ENCODE data around the gene MAP3K20.
"Not testable (repeated sequence)": the region's sequence is repeated elsewhere in the genome, so short reads cannot be mapped to it uniquely, and the experiment has no call there.

Gene MAP3K20

DNA sequence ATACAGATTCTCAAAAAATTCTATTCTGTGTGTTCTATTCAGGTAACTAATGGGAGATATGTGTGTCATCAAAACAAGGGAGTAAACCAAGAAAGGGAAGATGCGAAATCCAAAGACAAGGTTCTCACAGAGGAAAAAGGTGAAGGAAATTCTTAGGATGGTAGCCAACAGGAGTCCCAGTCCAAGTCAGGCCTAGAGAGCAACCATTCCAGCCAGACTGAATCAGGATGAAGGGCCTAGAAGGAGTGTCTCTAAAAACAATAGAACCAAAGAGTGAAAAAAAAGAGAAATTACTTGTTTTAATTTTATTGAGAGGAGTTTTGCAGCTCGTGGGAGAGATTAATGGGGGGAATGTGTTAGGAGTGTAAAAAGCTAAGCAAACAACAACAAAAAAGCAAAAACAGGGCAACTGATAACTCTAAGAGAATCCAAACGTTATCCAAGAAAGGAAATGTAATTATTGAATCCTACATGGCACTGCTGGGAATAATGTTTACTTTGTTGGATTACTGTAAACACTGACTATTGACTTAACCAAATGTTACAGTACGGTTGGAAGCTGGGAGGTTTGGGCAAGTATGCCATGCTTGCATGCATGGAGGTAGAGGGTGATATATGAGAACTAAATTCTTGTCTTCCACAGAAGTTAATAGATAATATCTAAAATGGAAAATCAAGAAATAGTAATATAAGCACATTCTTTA, 12.3 kb downstream of the MAP3K20 start:
- DNase-seq = no peak

GRCh38 chr2:173090276-173090877, 14.7 kb downstream of the MAP3K20 start:
- DNase-seq = no peak

- DNase-seq = no peak
Observed at GRCh38 chr2:173090973-173091660, 15.5 kb downstream of the MAP3K20 start.

- no peak for DNase-seq
Observed at GRCh38 chr2:173091910-173092309, 16.3 kb downstream of the MAP3K20 start.

DNA sequence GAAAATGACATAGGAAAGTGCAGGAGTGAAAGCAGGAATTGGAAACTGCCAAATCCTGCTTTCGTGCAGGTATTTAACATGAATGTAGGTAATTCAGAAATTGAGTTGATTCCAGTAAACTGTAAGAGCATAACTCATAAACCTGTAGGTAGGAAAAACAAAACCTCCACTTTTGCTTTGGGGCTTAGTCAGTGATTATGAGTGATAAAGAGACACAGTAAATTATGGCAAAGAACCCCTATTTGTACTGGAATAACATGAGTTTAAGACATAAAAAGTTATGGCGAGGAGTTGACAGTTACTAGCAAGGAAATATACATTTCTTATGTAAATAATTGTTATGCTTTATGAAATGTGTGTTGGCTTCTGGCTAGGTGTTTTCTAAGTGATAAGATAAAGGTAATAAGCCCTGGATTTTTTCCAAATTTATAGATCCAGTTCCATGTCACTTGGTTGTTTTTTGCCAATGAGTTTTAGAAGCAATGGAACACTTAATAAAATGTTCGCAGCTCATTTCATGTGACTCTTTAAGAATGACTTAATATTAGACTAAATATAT, 17.3 kb downstream of the MAP3K20 start:
- DNase-seq = no peak

- not testable (repeated sequence) for DNase-seq
Observed at GRCh38 chr2:173093617-173094016, 18.0 kb downstream of the MAP3K20 start.

GRCh38 chr2:173094731-173095130, 19.1 kb downstream of the MAP3K20 start:
- DNase-seq = no peak

DNA sequence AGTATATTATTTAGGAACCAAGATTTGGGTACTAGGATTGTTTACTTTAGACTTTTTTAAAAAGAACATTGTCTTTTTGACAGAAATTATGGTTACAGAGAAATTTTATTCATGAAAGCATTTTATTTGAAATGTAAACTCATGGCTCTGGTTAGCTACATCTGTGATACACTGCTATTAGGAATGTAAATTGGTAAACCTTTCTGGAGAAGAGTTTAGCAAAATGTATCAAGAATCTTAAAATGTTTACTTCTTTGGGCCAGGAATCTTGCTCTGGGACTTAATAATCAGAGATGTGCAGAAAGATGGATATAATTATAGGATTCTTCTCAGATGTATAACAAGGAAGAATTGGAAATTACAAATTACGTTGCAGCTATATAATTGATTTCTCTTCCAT, 19.7 kb downstream of the MAP3K20 start:
- DNase-seq = no peak

GRCh38 chr2:173099271-173099670, 23.6 kb downstream of the MAP3K20 start:
- DNase-seq = no peak

GRCh38 chr2:173099804-173100203, 24.2 kb downstream of the MAP3K20 start:
- no peak for DNase-seq

GRCh38 chr2:173101687-173102086, 26.0 kb downstream of the MAP3K20 start:
- no peak for DNase-seq

DNA sequence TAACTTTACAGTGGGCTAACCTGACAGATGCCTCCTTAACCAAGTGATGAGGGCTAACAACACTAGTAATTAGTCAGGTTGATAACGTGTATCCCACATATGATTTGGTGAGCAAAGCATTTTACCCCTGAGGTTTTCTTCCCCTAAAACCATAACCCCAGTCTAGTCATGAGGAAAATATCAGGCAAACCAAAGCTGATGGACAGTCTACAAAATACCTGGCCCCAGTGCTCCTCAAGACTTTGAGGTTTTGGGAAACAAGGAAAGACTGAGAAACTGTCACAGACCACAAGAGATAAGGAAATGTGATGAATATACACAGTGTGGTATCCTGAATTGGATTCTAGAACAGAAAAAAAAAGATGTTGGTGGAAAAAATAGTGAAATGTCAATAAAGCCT, 28.5 kb downstream of the MAP3K20 start:
- DNase-seq = no peak

DNA sequence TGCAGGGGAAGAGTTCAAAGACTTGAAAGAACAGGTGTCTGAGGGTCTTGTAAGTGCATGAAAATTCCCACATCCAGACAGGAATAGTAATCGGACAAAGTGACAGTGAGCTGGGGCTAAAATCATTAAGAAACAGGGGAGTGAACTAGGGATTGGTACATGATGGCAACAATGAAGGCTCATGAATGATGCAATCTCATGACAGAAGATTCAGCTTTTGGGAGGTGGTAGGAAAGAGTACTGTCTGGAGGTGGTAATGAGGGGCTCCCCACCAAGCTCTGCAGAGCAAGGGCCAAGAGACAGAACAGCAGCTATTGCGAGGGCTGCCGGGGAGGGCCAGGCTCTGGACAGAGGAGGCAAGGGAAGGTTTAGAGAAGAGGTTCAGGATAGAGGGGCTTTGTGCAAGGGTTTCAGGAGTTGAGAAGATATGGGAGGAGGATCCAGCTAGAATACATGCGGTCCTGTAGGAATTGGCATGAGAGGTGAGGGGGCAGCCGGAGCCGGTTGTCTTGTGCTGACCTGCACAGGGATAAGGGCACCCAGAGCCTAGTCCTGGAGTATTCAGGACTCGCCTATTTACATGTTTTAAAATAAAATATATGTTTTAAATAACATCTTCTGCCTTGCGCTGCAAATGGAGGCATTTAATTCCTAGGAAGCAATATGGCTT, 31.4 kb downstream of the MAP3K20 start:
- no peak for DNase-seq

GRCh38 chr2:173107629-173108022, 32.0 kb downstream of the MAP3K20 start:
- DNase-seq = no peak

GRCh38 chr2:173109253-173110188, 33.9 kb downstream of the MAP3K20 start:
- DNase-seq = no peak

DNA sequence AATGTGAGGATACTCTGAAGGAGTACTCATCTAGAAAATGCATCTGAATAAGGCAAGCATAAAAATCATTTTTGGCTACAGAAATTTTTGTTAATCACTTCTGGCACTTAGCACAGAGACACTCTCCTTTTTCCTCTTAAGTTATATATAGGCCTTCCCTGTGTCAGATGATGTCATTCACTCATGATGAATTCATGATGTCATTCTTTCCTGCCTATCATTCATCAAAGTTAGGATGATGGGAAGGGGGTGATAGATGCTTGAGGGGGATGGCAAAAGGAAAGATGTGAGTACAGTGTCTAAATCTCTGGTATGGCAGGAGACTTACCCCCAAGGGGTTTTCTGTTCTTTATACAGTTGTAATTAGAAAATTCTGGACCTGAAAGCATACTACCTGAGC, 42.0 kb downstream of the MAP3K20 start:
- no peak for DNase-seq

DNA sequence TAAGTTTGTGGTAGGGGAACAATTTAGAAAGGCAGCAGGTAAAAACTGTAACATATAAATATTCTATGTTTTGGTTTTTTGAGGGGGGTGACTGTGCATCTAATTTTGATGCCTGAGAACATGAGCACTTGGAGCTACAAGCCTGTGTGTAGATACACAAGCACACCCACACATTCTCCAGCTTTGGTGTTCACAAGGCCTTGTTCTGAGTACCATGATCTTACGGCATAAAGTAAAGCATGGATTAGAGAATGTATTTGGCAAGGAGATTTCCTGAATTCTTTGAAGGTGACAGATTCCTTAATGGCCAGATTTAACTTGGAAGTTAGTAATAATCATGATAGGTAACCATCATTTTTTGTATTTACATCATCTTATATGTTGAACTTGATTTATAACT, 42.7 kb downstream of the MAP3K20 start:
- DNase-seq = no peak

- DNase-seq = no peak
Observed at GRCh38 chr2:173119069-173119807, 43.6 kb downstream of the MAP3K20 start.

GRCh38 chr2:173119944-173120343, 44.3 kb downstream of the MAP3K20 start:
- DNase-seq = no peak

DNA sequence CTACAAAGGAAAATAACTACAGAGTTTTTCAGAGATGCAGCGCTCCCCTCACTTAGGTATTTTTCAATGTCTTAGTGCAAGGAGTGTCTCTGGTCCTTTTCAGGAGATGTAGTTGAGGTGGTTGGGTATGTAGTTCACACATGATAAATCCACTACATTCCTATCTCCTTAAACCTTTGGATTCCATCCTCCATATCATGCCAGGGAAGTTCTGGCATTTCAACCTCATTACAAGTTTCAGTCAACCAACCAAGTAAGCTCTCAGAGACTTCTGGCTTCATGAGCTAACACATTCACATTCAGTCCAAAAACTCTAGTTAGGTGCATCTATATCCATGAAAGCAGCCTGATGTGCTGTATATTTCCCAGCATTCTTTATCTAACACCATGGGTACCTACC, 47.3 kb downstream of the MAP3K20 start:
- DNase-seq = no peak

- no peak for DNase-seq
Observed at GRCh38 chr2:173124441-173124840, 48.8 kb downstream of the MAP3K20 start.

DNA sequence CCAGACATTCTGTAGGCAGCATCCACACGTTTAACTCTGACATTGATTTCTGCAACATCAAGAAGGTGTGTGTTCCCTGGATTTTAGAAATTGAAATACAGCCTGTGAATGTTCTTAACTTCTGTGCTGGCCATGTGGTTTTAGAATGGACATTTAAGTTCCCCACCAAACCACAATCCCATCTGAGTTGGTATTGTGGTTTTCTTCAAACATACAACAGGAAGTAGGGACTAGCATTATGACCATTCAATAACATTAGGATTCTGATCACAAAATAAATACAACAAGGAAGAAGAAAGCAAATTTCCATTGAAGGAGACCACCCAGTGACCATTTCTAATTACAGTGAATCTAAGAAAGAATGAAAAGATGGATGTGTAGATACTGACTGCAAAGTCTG, 51.2 kb downstream of the MAP3K20 start:
- DNase-seq = no peak
